ENCODE data around the gene DNAI1.

Gene DNAI1

GRCh38 chr9:34491596-34491995 lies 33.0 kb downstream of the DNAI1 start:
- no peak for DNase-seq

GRCh38 chr9:34492051-34492450 lies 33.4 kb downstream of the DNAI1 start:
- DNase-seq, result no peak

- no peak for DNase-seq
These were observed 35.4 kb downstream of the DNAI1 start for GRCh38 chr9:34493972-34494535.

GRCh38 chr9:34496149-34496712 lies 37.6 kb downstream of the DNAI1 start:
- no peak for DNase-seq

GRCh38 chr9:34498553-34498952 lies 39.9 kb downstream of the DNAI1 start:
- no peak for DNase-seq

- DNase-seq, result no peak
These were observed 40.5 kb downstream of the DNAI1 start for GRCh38 chr9:34499076-34499475.

- peak; percentile 45 for DNase-seq
These were observed 42.1 kb downstream of the DNAI1 start for GRCh38 chr9:34500623-34501267.

GRCh38 chr9:34501372-34501771 lies 42.8 kb downstream of the DNAI1 start:
- no peak for DNase-seq

GRCh38 chr9:34501889-34502425 lies 43.4 kb downstream of the DNAI1 start:
- no peak for DNase-seq

- no peak for DNase-seq
These were observed 43.9 kb downstream of the DNAI1 start for GRCh38 chr9:34502471-34502870.

GRCh38 chr9:34502891-34503290 lies 44.3 kb downstream of the DNAI1 start:
- no peak for DNase-seq

GRCh38 chr9:34503406-34503805 lies 44.8 kb downstream of the DNAI1 start:
- DNase-seq, result no peak

GRCh38 chr9:34505370-34506120 lies 46.9 kb downstream of the DNAI1 start:
- no peak for DNase-seq

GRCh38 chr9:34506623-34507022 lies 48.0 kb downstream of the DNAI1 start:
- no peak for DNase-seq

- no peak for DNase-seq
These were observed 49.0 kb downstream of the DNAI1 start for GRCh38 chr9:34507556-34507955.

GRCh38 chr9:34507966-34508365 lies 49.4 kb downstream of the DNAI1 start:
- no peak for DNase-seq

- no peak for DNase-seq
These were observed 49.9 kb downstream of the DNAI1 start for GRCh38 chr9:34508463-34508862.

- DNase-seq, result no peak
These were observed 50.3 kb downstream of the DNAI1 start for GRCh38 chr9:34508951-34509350.

- no peak for DNase-seq
These were observed 52.2 kb downstream of the DNAI1 start for GRCh38 chr9:34510497-34511468.

GRCh38 chr9:34512131-34513078 lies 53.8 kb downstream of the DNAI1 start:
- no peak for DNase-seq

GRCh38 chr9:34513567-34514214 lies 55.1 kb downstream of the DNAI1 start:
- peak; percentile 69 for DNase-seq
